GM18870 (cell line): ENCODE data around the gene H19.

Source experiments
- ATAC-seq: cut with Tn5 transposase; IDR thresholded peaks from one replicate; pipeline ENCODE4 v1.9.1; 2021; ENCODE audit warnings: moderate library complexity; ENCODE audit not compliant: unreplicated experiment

H19 gene

DNA sequence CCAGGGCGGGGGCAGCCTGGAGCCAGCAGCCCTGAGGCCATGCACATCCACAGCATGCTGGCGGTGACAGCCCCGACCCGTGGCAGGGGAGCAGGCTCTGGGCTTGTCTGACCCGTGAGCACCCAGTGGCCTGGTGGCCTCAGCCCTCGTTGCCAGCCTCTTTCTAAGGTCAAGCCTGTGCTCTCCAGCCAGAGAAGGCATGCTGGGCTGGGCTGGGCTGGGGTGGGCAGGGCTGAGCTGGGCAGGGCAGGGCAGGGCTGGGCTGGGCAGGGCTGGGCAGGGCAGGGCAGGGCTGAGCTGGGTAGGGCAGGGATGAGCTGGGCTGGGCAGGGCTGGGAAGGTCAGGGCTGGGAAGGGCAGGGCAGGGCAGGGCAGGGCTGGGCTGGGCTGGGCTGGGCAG is 10.6 kb downstream of the H19 start:
- no peak for ATAC-seq

DNA sequence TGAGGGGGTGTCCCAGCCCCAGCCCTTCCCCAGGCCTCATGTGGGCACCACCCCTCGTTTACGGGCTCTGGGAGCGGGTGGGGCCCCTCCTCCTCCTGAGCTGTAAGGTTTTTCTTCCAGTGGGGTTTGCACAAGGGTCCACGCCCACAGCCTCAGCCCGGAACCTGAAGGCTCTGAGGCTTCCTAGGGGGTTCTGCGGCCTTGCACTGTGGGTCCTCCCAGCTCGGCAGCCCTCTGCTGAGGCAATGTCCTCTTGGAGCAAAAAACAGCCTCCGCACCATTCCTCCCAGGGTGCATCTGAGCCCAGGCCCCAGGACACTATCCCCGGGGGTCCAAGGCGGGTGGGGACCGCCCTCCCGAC is 14.1 kb downstream of the H19 start:
- no peak for ATAC-seq

DNA sequence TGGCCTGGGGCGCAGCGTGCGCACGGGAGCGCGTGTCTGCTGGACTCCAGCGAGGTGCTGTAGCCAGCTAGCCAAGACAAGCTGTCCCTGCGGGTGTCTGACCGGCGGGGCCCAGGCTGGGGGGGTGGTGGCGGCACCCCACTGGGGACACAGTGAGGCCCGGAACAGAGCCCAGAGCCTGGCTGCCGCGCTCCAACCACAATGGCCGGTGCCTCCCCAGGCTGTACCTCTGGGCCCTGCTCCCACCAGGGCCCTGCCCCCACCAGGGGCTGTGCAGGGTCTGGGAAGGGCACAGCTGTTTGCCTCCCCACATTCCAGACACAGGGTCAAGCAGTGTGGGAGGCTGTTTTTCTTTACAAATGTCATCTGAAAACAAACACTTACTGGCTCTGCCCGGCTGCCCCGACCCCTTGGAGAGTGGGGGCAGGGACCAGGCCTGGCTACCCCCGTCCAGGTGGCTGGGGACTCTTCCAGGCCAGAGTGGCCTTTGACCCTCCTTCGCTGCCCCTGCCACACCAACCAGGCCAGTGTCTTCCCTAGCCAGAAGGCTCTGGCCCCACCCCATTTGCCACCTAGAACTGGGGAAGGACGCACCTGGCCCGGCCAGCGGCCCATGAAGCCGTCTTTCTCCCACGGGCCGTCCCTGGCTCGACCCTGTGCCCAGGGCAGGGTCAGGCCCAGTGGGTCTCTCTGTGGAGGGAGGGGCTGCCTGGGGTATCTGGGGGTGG is 14.6 kb downstream of the H19 start:
- no peak for ATAC-seq

DNA sequence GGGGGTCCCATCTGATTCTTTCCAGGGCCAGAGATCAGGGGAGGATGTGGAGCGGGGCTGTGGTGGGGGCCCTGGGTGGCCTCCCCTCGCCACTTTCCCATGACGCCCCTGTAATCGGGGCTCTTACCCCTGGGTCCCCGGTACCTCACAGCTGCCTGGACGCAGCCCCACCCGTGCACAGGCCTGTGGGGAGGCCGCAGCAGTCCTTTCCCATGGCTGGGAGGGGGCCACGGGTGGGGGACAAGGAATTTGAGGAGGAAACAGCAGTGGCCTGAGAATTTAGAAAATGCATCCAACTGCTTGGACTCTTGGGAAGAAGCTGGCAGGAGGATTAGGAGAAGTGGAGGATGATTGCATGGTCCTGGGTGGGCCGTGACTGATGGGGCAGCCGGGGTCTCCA is 18.0 kb downstream of the H19 start:
- no peak for ATAC-seq

DNA sequence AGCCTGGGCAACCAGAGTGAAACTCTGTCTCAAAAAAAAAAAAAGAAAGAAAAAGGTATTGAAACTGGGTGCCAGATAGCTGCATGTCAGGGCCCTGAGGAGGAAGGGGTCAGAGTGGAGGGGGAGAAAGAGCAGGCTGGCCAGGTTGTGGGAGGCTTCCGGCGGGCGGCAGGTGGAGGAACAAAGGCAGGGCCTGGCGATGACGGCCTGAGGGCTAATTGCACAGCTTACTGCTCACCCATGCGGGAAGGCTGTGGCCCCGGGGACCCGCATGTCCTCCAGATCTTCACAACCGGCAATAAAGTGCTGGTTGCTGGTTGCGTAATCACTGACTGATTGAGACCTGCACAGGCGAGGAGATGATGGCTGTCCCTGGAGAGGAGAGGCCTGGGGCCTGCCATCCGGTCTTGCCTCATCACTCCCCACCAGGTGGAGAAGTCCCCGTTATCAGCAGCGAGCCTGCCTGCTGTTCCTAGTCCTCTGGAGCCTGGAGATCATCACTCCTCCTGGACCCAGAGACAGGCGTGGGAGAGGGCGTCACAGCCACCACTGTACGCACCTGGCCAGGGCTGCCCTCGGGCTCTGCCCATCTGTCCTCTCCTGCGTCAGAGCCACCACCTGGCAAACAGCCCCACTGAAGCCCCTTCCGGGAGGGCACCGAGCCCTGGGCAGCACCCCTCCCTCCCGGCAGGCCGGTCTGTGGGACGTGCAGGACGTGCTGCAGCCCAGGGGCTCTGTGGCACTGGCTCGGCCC is 18.7 kb downstream of the H19 start:
- ATAC-seq, result no peak

DNA sequence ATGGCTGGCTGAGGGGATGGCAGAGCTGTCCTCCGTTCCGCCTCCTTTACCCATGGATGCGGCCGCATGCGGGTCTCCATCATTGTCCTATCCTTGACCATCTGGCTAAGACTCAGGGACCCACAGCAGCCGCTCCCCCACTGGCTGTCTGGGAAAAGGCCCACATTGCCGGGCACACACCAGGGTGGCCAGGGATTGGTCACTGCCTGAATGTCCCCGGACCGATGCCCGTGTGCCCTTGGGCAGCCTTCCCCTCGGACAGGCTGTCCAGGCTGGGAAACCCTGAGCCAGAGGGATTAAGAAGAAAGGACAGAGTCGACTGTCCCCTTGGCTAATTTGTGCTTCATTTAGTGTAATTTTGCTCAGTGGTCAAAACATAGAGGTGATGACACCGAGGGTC is 22.5 kb downstream of the H19 start:
- no peak for ATAC-seq

DNA sequence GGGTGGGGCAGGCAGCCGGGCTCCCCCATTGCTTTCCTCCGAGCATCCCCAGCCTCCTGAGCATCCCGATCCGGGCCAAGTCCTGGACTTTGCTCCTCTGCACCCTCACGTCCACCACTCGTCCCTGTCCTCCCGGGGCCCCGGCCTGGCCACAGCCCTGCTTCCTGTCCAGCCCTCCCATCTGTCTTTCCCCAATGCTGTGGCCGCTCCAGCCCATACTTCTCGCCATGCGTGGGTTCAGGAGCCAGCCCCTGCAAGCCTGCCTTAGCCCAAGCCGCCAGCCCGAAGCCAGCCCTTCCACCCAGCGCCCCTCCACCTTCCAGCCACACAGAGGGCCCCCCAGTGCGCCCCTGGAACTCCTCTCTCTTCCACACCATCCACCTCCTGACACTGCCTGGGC is 26.7 kb downstream of the H19 start:
- no peak for ATAC-seq

DNA sequence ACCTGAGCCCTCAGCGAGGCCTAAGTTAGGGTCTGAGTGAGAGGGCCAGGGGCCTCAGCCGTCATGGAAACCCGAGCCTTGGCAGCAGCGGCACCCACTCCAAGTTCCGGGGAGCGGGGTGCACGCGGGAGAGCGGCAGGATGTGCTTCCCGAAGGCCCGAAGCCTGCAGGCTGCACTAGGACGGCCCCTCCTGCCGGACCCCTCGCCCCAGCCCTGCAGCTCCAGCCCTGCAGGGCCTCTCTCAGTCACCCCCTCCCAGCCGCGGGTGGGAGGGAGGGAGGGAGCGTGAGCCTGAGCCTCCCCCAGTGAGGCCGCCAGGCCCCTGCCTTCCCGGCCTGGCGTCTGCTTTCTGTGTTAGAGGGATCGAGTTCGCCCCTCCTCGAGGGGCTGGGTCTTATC is 27.9 kb downstream of the H19 start:
- no peak for ATAC-seq

DNA sequence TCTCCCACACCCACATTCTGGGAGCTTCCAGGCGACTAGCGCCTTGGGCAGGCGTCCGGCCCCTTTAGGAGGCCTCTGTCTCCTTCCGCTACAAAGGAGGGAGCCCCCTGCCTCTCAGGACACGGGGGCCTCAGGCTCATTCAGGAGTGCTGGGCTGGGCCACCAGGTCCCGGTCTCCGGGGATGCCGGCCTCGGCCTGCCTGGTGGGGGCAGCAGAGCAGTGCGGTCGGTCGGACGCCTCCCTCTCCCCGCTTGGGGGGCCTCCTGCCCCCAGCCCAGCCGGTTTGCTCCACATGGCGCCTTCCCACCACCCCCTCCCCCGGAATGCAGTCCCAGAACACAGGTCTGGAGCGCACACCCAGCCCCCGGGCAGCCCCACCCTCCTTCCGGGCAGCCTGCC is 28.6 kb downstream of the H19 start:
- ATAC-seq, result no peak

DNA sequence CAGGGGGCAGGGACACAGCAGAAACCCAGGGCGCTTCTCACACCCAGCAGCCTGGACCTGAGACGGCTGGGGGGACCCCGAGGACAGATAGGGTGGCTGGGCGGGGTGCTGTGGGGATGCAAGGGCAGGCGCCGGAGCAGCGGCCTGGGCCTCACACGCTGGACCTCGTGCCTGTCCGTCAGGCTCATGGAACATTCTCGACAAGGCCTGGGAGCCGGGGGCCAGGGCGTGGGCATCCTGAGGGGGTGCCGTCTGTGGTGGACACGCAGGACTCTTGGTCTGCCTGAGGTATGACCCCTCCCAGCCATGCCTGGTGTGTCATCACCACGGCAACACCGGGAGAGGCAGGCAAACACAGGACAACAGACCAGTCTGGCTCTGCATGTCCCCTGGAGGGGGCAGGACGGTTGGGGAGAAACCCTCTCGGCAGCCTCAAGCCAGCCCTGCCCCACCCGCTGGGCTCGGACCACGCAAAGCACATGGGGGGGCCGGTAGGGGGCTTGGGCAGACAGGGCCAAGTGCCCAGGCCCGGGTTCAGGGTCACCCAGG is 29.1 kb downstream of the H19 start:
- no peak for ATAC-seq

DNA sequence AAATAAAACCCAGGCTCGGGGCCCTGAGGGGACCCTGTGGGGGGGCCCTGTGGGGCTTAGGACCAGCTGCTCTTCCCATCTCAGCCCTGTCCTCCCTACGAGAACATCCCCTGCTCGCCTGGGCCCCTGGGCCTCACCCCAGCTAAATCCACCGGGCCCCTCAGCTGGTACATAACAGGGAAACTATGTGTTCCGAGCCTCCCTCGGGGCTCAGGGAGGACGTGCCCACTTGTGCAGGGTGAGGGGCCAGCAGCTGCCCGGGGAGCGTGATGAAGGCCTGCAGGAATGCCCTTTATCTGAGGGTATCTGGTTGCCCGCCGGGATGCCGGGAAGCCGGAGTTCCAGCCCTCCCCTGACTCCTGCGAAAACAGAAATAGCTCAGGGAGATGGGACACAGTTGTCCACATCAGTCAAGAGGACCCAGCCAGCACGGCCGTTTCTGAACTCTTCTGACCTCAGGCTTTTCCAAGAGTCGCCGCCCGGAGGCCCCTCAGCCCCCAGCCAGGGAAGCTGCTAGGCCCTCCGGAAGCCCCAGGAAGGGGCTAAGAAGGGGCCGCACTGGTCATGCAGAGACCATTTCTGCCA is 29.9 kb downstream of the H19 start:
- no peak for ATAC-seq

DNA sequence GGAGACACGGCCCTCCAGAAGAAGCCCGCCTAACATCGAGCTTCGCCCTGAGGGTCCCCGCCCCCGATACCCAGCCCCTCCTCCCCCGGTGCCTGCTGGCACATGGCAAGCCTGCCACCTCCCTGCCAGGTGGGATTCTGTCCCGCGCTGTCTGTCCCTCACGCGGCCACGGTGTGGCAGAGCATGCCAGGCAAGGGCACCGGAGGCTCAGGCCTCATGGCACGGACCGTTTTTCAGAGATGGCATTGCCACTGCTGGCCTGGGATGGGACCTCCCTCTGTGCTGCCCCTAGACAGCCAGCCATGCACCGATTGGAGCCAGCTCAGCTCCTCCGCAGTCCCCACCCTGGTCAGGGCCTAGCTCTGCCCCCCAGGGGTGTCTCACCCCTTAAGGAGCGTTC is 31.1 kb downstream of the H19 start:
- ATAC-seq, result no peak

DNA sequence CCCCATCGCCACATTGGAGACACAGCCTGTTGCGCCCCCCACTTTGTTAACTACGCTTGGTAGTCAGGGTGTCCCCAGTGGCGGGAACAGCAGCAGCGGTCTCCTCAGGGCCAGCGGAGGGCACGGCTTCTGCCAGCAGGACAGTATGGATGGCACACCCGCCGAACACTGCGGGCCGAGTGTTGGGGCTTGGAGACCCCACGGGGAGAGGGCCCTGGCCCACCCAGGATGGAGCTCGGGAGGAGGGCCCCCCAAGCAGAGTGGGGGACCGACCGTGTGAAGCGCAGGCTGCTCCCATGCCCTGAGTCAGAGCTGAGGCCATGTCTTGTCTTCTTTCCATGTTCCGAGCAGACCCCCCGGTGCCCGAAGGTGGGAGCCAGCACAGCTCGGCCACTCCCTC is 32.7 kb downstream of the H19 start:
- ATAC-seq, result no peak

DNA sequence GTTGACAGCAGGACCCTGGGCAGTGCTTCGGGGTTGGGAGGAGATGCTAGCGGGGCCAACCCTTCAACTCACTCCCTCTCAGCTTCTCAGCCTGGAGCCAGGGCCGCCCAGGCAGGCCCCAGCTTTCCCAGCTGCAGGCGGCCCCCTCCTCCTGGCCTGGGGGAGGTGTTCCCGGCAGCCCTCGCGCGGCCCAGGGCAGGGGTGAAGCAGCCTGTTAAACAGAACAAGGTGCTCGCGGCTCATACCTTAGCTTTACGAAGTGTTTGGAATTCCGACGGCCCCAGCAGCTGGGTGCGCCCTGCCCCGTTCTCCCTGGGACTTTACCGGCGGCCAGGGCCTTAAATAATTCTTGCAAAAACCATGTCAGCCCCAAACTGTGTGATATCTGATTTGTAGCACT is 33.3 kb downstream of the H19 start:
- no peak for ATAC-seq

DNA sequence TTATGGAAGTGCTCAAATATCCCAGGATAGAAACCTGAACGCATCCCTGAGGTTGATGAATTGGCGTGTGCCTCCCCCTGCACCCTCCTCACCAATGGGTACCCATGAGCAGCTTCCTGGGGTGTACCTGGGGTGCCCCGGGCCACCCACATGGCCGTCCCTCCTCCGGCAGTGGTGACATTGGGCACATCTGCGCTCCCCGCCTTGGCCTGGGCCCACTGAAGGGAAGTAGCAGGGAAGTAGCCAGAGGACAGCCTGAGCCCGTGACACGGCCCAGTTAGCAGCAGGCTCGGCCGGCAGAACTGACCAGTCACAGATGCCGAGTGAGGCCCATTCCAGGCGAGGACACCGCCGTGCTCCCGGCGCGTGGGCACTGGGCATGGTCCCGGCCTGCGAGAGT is 33.8 kb downstream of the H19 start:
- no peak for ATAC-seq

DNA sequence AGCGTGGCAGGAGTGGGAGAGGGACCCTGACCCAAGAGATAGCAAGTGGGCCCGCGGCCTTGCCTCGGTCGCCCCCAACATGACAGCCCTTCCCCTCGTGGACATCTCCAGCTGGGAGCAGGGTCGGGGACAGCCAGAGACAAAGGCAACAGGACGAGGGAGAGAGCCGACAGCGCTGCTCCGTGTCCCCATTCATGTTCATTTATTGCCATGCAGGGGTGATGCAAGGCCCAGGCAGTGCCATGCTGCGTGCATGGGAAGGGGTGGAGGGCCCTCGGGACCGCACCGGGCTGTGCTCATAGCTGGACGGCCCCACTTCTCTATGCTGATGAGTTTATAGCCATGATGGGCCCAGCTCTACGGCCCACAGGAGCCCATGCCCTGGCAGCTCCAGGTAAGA is 37.9 kb downstream of the H19 start:
- no peak for ATAC-seq

DNA sequence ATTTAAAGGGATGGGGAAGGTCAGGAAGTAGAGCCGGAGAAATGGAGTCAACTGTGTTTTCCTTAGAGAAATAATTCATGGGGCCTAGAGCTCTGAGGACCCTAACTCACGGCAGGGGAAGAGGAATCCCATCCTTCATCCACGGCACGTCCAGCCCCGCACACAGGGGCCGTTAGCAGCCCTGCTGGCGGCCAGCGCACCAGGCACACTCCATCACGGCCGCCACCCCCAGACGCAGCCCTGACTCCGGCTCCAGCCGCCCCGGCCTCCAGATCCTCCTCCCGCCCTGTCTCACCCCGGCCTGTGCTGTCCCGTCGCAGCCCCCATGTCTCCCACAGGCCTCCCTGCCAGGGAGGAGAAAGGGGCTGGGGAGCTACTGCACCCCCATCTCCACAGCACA is 39.3 kb downstream of the H19 start:
- no peak for ATAC-seq

DNA sequence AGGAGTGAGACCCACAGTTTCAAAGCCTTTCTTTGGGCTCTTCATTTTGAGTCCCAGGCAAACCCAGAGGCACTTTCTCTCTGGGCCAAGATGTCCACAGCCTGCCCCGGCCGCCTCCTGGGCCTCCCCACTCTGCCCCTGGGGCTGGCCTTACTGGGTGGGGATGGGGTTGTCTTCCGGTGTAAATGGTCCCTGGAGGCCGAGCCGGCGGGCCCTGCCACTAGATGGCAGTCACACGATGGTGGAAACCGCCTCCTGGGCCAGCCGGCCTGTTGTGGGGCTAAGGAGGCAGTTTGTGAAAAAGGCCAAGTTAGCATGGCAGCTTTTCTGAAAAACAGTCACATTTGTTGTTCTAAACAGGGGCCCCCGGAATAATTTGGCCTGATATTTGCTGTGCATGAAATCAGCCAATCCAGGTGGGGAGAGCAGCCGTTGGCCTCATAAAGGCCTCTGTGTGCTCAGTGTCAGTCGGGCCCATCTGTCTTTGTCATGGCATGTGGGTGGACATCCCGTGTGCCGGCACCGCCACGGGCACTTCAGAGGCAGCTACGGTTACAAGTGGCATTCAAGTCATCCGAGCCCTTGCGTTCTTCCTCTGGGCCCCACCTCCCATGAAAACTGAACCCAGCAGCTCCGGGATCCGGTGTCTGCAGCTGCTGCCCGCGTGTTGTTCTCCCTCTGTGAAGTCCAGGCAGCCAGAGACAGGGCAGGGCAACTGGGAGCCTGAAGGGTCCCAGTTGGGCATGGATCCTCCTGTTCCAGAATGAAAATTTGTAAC is 44.0 kb downstream of the H19 start:
- no peak for ATAC-seq

DNA sequence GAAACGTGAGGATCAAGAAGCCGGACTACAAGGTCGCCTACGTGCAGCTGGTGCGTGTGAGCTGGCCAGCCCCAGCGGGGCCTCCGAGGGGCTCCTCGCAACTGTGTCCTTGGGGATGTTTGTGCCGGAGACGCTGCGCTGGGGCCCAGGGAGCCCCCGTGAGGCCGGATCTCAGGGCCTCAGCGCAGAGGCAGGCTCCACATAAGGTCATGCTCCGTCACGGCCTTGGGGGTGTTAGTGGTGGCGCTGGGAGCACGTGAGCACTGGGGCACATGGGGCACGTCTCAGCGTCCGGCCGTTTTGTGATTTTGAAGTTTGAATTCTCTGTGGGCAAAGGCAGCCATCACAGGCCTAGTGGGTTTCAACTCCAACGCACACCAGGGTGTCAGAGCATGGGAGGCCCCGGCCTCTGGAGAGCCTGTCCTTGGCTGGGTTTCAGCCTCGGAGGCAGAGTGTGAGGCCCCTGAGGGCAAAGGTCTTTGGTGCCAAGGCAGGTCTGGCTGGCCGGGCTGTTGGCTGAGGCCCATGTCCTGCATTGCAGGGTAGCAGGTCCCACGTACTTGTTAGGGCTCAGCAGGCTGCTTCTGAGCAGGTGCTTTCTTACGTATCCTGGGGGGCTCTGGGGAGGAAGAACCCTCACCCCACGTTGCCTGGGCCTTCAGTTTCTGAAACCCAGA is 44.7 kb downstream of the H19 start:
- no peak for ATAC-seq

DNA sequence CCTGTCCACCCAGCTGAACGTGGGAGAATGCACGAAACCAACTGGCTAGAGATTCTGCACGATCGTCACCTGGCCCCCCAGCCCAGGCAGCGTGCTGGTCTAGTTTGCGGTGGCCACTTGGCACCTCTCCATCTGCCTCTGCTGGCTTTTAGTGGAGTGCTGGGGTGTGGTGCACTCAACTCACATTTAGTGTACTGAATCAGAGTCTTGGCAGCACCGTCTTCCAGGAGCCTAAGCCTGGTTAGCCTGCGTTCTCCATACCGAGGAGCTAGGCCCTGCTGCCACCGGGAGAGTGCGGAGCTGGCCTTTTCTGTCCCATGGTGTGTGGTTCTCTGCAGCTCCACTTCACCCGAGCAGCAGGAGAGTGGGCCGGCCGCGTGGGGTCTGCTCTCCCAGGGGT is 47.7 kb downstream of the H19 start:
- no peak for ATAC-seq

DNA sequence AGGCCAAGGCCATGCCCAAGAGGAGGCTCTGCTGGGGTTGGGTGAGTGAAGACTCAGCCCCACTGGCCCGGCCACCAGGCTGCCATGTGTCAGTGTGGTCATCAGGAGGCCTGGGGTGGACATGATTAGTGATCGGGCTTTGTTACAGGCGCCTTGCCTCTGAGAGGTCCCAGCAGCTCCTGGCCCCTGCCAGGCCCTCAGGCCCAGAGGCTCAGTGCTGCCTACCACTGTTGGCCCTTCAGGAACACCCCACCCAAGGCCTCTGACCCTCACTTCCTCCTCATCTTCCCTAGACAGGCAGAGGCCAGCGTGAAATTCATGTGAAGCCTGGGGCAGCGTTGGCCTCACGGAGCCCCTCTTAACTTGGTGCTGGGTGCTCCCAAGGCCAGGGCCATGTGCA is 48.3 kb downstream of the H19 start:
- no peak for ATAC-seq
